DMS 273 (cell line): ENCODE results near the gene IGFBP7.

ENCODE experiments used
- DNase-seq: peaks from one replicate; lab custom pipeline; 2025; ENCODE audit not compliant: unreplicated experiment; lab: John Stamatoyannopoulos, UW

Gene IGFBP7

GRCh38 chr4:57109847-57110639 lies at the start of gene IGFBP7:
Gene IGFBP7, minus strand, starts transcription at chr4:57110385. Its CDS starts 34 bp downstream, at chr4:57110351.
- peak; percentile 48 for DNase-seq

GRCh38 chr4:57159866-57160265 lies 49.7 kb upstream of the IGFBP7 start:
- no peak for DNase-seq

GRCh38 chr4:57158762-57159161 lies 48.6 kb upstream of the IGFBP7 start:
- no peak for DNase-seq

GRCh38 chr4:57158221-57158620 lies 48.0 kb upstream of the IGFBP7 start:
- peak; percentile 16 for DNase-seq

- DNase-seq: no peak
Observed at GRCh38 chr4:57157596-57158137, 47.5 kb upstream of the IGFBP7 start.

- DNase-seq: no peak
Observed at GRCh38 chr4:57156242-57156990, 46.2 kb upstream of the IGFBP7 start.

GRCh38 chr4:57154926-57155325 lies 44.7 kb upstream of the IGFBP7 start:
- DNase-seq: no peak

GRCh38 chr4:57154191-57154590 lies 44.0 kb upstream of the IGFBP7 start:
- no peak for DNase-seq

GRCh38 chr4:57153207-57153606 lies 43.0 kb upstream of the IGFBP7 start:
- no peak for DNase-seq

GRCh38 chr4:57151481-57151880 lies 41.3 kb upstream of the IGFBP7 start:
- DNase-seq: no peak

GRCh38 chr4:57149833-57150232 lies 39.6 kb upstream of the IGFBP7 start:
- DNase-seq: no peak

- no peak for DNase-seq
Observed at GRCh38 chr4:57148831-57149505, 38.8 kb upstream of the IGFBP7 start.

GRCh38 chr4:57148177-57148576 lies 38.0 kb upstream of the IGFBP7 start:
- no peak for DNase-seq

- no peak for DNase-seq
Observed at GRCh38 chr4:57147335-57148060, 37.3 kb upstream of the IGFBP7 start.

- no peak for DNase-seq
Observed at GRCh38 chr4:57146444-57146843, 36.3 kb upstream of the IGFBP7 start.

- no peak for DNase-seq
Observed at GRCh38 chr4:57144466-57144865, 34.3 kb upstream of the IGFBP7 start.

GRCh38 chr4:57139783-57140182 lies 29.6 kb upstream of the IGFBP7 start:
- DNase-seq: no peak

GRCh38 chr4:57137261-57137660 lies 27.1 kb upstream of the IGFBP7 start:
- no peak for DNase-seq

GRCh38 chr4:57136281-57136680 lies 26.1 kb upstream of the IGFBP7 start:
- no peak for DNase-seq

GRCh38 chr4:57132743-57133137 lies 22.6 kb upstream of the IGFBP7 start:
- no peak for DNase-seq
